ENCODE data around the gene RSL1D1.
"Not testable (repeated sequence)": the region's sequence is repeated elsewhere in the genome, so short reads cannot be mapped to it uniquely, and the experiment has no call there.

DNA sequence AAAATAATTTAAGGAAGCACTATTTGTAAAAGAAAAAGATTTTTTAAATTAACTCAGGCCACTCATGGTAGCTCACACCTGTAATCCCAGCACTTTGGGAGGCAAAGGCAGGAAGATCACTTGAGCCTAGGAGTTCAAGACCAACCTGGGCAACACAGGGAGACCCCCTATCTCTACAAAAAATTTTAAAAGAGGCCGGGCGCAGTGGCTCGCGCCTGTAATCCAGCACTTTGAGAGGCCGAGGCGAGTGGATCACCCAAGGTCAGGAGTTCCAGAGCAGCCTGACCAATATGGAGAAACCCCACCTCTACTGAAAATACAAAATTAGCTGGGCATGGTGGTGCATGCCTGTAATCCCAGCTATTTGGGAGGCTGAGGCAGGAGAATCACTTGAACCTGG is 67.0 kb downstream of the RSL1D1 start:
- TF ChIP-seq, protein P1, sequence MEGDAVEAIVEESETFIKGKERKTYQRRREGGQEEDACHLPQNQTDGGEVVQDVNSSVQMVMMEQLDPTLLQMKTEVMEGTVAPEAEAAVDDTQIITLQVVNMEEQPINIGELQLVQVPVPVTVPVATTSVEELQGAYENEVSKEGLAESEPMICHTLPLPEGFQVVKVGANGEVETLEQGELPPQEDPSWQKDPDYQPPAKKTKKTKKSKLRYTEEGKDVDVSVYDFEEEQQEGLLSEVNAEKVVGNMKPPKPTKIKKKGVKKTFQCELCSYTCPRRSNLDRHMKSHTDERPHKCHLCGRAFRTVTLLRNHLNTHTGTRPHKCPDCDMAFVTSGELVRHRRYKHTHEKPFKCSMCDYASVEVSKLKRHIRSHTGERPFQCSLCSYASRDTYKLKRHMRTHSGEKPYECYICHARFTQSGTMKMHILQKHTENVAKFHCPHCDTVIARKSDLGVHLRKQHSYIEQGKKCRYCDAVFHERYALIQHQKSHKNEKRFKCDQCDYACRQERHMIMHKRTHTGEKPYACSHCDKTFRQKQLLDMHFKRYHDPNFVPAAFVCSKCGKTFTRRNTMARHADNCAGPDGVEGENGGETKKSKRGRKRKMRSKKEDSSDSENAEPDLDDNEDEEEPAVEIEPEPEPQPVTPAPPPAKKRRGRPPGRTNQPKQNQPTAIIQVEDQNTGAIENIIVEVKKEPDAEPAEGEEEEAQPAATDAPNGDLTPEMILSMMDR (conservative IDR thresholded peaks at IDR 0.05; ENCODE audit: low read length) = not testable (repeated sequence)
- TF ChIP-seq EZH2phosphoT487 (IDR thresholded peaks at IDR 0.05; ENCODE audit: borderline replicate concordance) = not testable (repeated sequence)

Measured in Loucy (cell line).